Right lobe of liver (tissue), 4 donors: ENCODE results near the gene TLE4.

Experiments used
- CTCF ChIP-seq, 4 donors: fragments of 200-600 bp in 3 of 4; fragments of 450-650 bp in 1 of 4; IDR thresholded peaks; one replicate each; pipeline versions ENCODE4 v1.5.1 to v1.8.0; 2016 to 2022; ENCODE audit warnings: antibody characterized with exemption in 4 of 4, mild to moderate bottlenecking in 2 of 4
- POLR2A ChIP-seq: fragments of 450-650 bp; IDR thresholded peaks from one replicate; pipeline ENCODE4 v1.6.1; 2017; ENCODE audit warnings: antibody characterized with exemption, mild to moderate bottlenecking
- donor health status: DM: no; HTN: no; CAD: no.
- donor health status: DM: no; HTN: no; CAD: no.
- donor health status: DM: no; HTN: yes; CAD: no.

GRCh38 chr9:79579624-79580023, 7.9 kb downstream of the TLE4 start:
- TF ChIP-seq POLR2A (no peak), CTCF (IDR thresholded peaks at IDR 0.05) (no peak)
